Colonic mucosa (tissue), 4 donors: ENCODE results near the gene KISS1R. TPM values are rescaled to one million over a fixed set of nuclear protein-coding genes. Genes with fewer than 3 reads are reported as not detected.
"Not testable (repeated sequence)": the region's sequence is repeated elsewhere in the genome, so short reads cannot be mapped to it uniquely, and the experiment has no call there.

Source experiments
- DNase-seq: peaks from one replicate; pipeline ENCODE4 v3.0.0-alpha.2; 2020
- H3K27ac ChIP-seq: fragments of 200-600 bp; one replicate; pipeline ENCODE4 v1.8.0; 2021
- H3K27me3 ChIP-seq: fragments of 200-600 bp; one replicate; pipeline ENCODE4 v1.8.0; 2021
- H3K36me3 ChIP-seq: fragments of 200-600 bp; one replicate; pipeline ENCODE4 v1.8.0; 2021
- H3K4me1 ChIP-seq: fragments of 200-600 bp; one replicate; pipeline ENCODE4 v1.8.0; 2021; ENCODE audit warnings: mild to moderate bottlenecking
- H3K4me3 ChIP-seq: fragments of 200-600 bp; one replicate; pipeline ENCODE4 v1.8.0; 2021
- H3K9ac ChIP-seq, 2 donors: one replicate each; pipeline ENCODE4 v1.7.0; 2013; ENCODE audit warnings: control low read depth in 2 of 2, low read depth in 2 of 2, low read length in 2 of 2
- H3K9me3 ChIP-seq: fragments of 200-600 bp; one replicate; pipeline ENCODE4 v1.8.0; 2021
- intact Hi-C: fragments of 100-400 bp; cut with DNase I; formaldehyde crosslinking; loops from one replicate; pipeline ENCODE4 v1.14.1; 2022
- total RNA-seq, 2 donors: library from RNA; stranded (reverse); fragmentation: NEBNext Ultra II Directional in 1 of 2; extraction: Animal tissue kit (Norgen Biotek cat#: 25700) in 1 of 2; gene quantifications; one replicate each; pipeline ENCODE4 v1.2.1, GENCODE V29; 2021
- TF ChIP-seq, protein P1 (sequence below): fragments of 200-600 bp; IDR thresholded peaks from one replicate; pipeline ENCODE4 v1.8.0; 2022; ENCODE audit warnings: antibody characterized with exemption, mild to moderate bottlenecking
- donor health status: healthy.
- donor health status: DM: no; HTN: no; CAD: no.
- donor health status: DM: no; HTN: no; CAD: no.

The KISS1R gene
- total RNA-seq, 2 donors from 2014 or later, result 0.21 TPM; not detected in 1

DNA sequence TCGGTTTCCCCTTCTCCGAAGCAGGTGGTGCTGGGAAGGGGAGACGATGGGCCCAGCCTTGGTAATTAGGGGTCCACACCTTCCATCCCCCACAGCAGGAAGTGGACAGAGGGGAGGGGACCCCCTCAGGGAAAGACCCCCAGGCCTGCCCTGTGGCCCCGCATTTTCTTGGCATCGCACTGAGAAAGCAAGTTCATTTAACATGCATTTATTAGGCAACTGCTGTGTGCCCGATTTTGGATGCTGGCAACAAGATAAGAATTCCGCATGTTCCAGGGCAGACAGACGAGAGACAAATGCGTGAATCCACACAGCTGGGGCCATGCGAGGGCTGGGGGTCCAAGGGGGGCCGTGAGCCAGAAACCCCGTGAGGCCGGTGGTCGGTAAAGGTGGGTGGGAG is 37.1 kb downstream of the KISS1R start:
- H3K36me3 ChIP-seq, result no peaks in the 10 kb centered on the region
- H3K27ac ChIP-seq, result no peak overlapping the region
- TF ChIP-seq, protein P1, sequence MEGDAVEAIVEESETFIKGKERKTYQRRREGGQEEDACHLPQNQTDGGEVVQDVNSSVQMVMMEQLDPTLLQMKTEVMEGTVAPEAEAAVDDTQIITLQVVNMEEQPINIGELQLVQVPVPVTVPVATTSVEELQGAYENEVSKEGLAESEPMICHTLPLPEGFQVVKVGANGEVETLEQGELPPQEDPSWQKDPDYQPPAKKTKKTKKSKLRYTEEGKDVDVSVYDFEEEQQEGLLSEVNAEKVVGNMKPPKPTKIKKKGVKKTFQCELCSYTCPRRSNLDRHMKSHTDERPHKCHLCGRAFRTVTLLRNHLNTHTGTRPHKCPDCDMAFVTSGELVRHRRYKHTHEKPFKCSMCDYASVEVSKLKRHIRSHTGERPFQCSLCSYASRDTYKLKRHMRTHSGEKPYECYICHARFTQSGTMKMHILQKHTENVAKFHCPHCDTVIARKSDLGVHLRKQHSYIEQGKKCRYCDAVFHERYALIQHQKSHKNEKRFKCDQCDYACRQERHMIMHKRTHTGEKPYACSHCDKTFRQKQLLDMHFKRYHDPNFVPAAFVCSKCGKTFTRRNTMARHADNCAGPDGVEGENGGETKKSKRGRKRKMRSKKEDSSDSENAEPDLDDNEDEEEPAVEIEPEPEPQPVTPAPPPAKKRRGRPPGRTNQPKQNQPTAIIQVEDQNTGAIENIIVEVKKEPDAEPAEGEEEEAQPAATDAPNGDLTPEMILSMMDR, result no peak
- H3K27me3 ChIP-seq, result no peaks in the 10 kb centered on the region
- H3K4me3 ChIP-seq, result no peak overlapping the region
- DNase-seq, result no peak
- H3K9me3 ChIP-seq, result no peaks in the 10 kb centered on the region
- H3K9ac ChIP-seq, result no peak overlapping the region
- peaks cover 19% of the 10 kb centered on the region for H3K4me1 ChIP-seq
- intact Hi-C loops, result no loop called here

DNA sequence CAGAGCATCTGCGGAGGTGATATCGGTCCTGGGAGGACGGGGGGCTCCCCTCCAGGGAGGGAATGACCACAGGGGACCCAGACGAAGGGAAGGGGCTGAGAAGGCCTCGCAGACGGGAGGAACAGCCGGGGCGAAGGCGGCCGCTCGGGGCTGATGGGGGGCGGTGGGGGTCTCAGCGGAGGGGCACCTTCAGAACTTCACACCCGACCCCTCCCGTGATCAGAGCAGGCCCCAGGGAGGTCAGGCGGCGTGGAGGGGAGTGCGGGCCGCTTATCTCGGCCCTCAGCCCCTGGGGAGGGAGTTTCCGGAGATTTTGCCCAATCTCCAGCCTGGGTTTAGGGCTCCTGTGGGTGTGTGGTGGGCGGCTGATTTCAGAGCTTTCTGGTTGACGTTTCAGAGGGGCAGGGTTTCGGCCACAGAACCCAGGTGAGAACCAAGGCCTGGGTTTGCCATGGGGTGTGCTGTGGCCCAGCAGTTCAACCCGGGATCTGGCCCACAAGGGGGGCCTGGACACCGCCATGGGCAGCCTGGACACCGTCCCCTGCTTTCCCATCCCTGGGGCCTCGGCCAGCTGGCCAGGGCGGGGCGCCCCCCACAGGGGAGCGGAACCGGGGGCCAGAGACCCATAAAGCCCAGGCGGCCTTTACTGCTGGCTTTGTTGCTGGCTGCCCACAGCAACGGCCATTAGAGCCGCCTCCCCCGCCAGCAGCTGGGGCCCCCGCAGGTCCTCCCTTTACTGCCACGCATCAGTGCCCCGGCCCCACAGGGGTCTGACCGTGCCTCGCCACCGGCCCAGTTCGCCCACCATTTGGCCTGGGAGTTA is 37.8 kb downstream of the KISS1R start:
- Histone ChIP-seq H3K27ac (no peak overlapping the region), H3K9ac (peak overlapping the region in 1 of 2 donors; percentile 18), H3K4me3 (no peak overlapping the region), H3K36me3 (no peaks in the 10 kb centered on the region), H3K27me3 (no peaks in the 10 kb centered on the region), H3K4me1 (peaks cover 19% of the 10 kb centered on the region), H3K9me3 (no peaks in the 10 kb centered on the region)
- intact Hi-C loops, result no loop called here
- DNase-seq, result no peak
- TF ChIP-seq, protein P1, result no peak

DNA sequence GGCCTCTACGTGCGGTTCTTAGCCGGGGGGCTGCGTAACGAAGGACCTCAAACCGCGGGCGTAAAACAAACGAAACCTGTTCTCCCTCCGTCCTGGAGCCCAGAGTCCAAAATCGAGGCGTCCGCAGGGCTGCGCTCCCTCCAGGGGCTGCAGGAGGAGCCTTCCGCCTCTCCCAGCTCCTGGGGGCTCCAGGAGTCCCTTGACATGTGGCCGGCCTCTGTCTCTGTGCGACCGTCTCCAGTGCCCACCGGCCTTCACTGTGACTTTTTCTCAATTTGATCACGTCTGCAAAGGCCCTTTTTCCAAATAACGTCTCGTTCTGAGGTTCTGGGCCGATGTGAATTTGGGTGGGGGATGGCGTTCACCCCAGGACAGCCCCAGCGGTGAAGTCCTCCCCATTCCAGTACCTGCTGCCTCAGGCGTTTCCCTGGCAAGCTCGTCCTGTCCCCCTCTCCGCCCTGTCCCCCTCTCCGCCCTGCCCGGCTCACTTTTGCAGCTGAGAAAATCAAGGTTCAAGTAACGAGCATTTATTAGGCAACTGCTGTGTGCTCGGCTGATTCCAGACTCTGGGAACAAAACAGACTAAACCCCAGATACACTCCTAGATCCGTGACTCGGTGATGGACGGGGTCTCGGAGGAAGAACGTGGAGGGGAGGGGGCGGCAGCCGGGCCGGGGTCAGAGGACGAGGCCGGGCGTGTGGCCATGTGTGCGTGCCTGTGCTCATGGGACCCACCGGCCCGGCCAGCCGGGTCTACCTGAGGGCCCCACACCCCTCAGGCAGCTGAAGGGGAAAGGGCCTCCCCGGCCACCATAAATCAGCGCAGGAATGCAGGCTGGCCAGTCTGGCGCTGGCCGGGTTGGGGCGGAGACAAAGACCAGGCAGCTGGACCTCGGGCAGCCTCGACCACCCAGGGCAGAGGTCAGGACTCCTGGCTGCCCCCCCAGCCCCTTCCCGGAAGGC is 39.0 kb downstream of the KISS1R start:
- no peak overlapping the region for H3K9ac ChIP-seq
- no peak for DNase-seq

DNA sequence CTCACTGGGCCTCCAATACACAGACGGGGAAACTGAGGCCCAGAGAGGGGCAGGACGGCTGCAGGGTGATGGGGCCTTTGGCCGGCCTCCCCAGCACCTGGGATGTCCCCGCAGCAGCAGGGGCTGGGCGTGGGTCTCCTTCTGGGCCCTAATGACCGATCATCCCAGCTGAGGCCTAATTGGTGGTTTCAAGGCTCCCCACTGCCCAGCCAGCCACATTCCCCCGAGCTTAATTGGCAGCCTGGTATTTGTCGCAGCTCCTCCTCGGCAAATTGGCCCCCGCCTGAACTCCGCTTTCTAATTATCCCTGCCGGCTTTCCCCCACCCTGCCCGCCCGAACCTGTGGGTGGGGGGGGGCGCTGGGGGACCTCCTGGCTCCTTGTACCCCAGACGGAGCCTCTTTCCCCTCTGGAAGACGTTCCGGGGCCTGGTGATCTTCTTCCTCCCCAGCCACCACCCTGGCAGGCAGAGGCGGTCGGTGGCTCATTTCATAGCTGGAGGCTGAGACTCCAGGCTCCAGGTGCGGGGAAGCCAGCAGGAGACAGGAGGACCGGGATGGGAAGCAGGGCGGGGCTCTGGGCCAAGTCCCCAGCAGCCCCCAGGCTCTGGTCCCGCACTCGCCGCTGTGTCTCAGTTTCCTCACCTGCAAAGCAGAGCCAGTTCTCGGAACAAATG is 39.8 kb downstream of the KISS1R start:
- no peak overlapping the region for H3K9ac ChIP-seq
- intact Hi-C loops, result no loop called here
- no peak overlapping the region for H3K27ac ChIP-seq
- peaks cover 19% of the 10 kb centered on the region for H3K4me1 ChIP-seq
- H3K4me3 ChIP-seq, result no peak overlapping the region
- TF ChIP-seq, protein P1, result no peak
- H3K27me3 ChIP-seq, result no peaks in the 10 kb centered on the region
- no peaks in the 10 kb centered on the region for H3K9me3 ChIP-seq
- no peak for DNase-seq
- H3K36me3 ChIP-seq, result no peaks in the 10 kb centered on the region

More for the DNA sequence above, 39.0 kb downstream of the KISS1R start:
- H3K4me3 ChIP-seq, result no peak overlapping the region
- no peaks in the 10 kb centered on the region for H3K9me3 ChIP-seq
- H3K27me3 ChIP-seq, result no peaks in the 10 kb centered on the region
- no peak overlapping the region for H3K27ac ChIP-seq
- no peaks in the 10 kb centered on the region for H3K36me3 ChIP-seq
- H3K4me1 ChIP-seq, result peaks cover 19% of the 10 kb centered on the region
- intact Hi-C loops, result no loop called here
- TF ChIP-seq, protein P1, result no peak

DNA sequence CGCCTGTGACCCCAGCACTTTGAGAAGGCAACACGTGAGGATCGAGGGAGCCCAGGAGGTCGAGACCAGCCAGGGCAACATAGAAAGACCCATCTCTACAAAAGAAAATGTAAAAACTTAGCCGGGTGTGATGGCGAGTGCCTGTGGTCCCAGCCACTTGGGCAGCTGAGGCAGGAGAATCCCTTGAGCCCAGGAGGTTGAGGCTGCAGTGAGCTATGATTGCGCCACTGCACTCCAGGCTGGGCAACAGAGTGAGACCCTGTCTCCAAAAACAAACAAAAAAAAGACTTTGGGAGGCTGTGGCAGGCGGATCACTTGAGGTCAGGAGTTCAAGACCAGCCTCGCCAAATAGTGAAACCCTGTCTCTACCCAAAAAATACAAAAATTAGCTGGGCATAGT is 40.4 kb downstream of the KISS1R start:
- H3K9me3 ChIP-seq, intact Hi-C loops, H3K27me3 ChIP-seq, H3K9ac ChIP-seq, H3K4me3 ChIP-seq, H3K27ac ChIP-seq, H3K36me3 ChIP-seq, DNase-seq: not testable (repeated sequence)
- H3K4me1 ChIP-seq, result peaks cover 16% of the 10 kb centered on the region
